GM12891 (cell line): ENCODE data around the gene PPP1R18.

ENCODE experiments used
- DNase-seq: peaks from one replicate; pipeline ENCODE4 v3.0.0; 2011; ENCODE audit warnings: low spot score; ENCODE audit not compliant: insufficient read length
- FAIRE-seq: peaks from 2 replicates; lab custom pipeline; 2011; peaks lifted over from hg19 to GRCh38; lab: Jason Lieb, UNC
- PAX5 ChIP-seq: IDR thresholded peaks from 2 replicates; pipeline ENCODE4 v1.6.1; 2011; ENCODE audit warnings: low read length, moderate library complexity, mild to moderate bottlenecking; ENCODE audit not compliant: insufficient read depth, severe bottlenecking
- POLR2A ChIP-seq: IDR thresholded peaks from 2 replicates; pipeline ENCODE4 v1.6.1; 2011; ENCODE audit warnings: low read depth, low read length, control low read depth
- POLR2AphosphoS5 ChIP-seq: IDR thresholded peaks from 2 replicates; pipeline ENCODE4 v1.6.1; 2011; ENCODE audit warnings: low read depth, low read length, control low read depth
- POU2F2 ChIP-seq: IDR thresholded peaks from 2 replicates; pipeline ENCODE4 v1.6.1; 2011; ENCODE audit warnings: low read depth, mild to moderate bottlenecking, control low read depth, low read length, moderate library complexity
- SPI1 ChIP-seq: IDR thresholded peaks from 2 replicates; pipeline ENCODE4 v1.6.1; 2011; ENCODE audit warnings: low read depth, low read length, control low read depth
- TAF1 ChIP-seq: IDR thresholded peaks from 2 replicates; pipeline ENCODE4 v1.6.1; 2011; ENCODE audit warnings: low read depth, low read length, control low read depth

PPP1R18 gene

GRCh38 chr6:30688569-30688968, 2.1 kb upstream of the PPP1R18 start:
- peak; percentile 54 for FAIRE-seq
- TF ChIP-seq TAF1 (no peak), POU2F2 (no peak), POLR2A (no peak), PAX5 (no peak), POLR2AphosphoS5 (no peak), SPI1 (no peak)
- no peak for DNase-seq

GRCh38 chr6:30687659-30688431, 1.4 kb upstream of the PPP1R18 start:
- FAIRE-seq = no peak
- DNase-seq = no peak
- TF ChIP-seq POLR2A (no peak), POU2F2 (no peak), POLR2AphosphoS5 (no peak), SPI1 (no peak), TAF1 (no peak), PAX5 (no peak)

GRCh38 chr6:30686908-30687658, 638 bp upstream of the PPP1R18 start:
- peak; percentile 91 for FAIRE-seq
- TF ChIP-seq TAF1 = no peak
- TF ChIP-seq POU2F2 = no peak
- peak; percentile 82 for TF ChIP-seq PAX5
- no peak for TF ChIP-seq POLR2A
- TF ChIP-seq SPI1 = peak; percentile 42; the same call in 1 of the 2 replicates
- TF ChIP-seq POLR2AphosphoS5 = 0 out of 2 replicates have a peak, but pooled peaks have one; percentile 41
- DNase-seq = peak; percentile 57

GRCh38 chr6:30685157-30686008, 1.1 kb downstream of the PPP1R18 start:
- DNase-seq (no peak), FAIRE-seq (no peak)
- TF ChIP-seq POU2F2 = no peak
- no peak for TF ChIP-seq PAX5
- TF ChIP-seq TAF1 = no peak
- no peak for TF ChIP-seq POLR2AphosphoS5
- TF ChIP-seq POLR2A = no peak
- TF ChIP-seq SPI1 = no peak

- TF ChIP-seq TAF1 (no peak), POLR2A (no peak), POU2F2 (no peak), POLR2AphosphoS5 (no peak), SPI1 (no peak), PAX5 (no peak)
- FAIRE-seq = no peak
- DNase-seq = peak; percentile 48
These were observed 1.9 kb downstream of the PPP1R18 start for GRCh38 chr6:30684386-30685156.

- no peak for FAIRE-seq
- TF ChIP-seq SPI1 = no peak
- no peak for TF ChIP-seq POLR2A
- TF ChIP-seq TAF1 = no peak
- no peak for TF ChIP-seq POLR2AphosphoS5
- no peak for TF ChIP-seq PAX5
- no peak for TF ChIP-seq POU2F2
- DNase-seq = no peak
These were observed 2.5 kb downstream of the PPP1R18 start for GRCh38 chr6:30683980-30684338.

GRCh38 chr6:30683183-30683979, 3.1 kb downstream of the PPP1R18 start:
- FAIRE-seq = no peak

More at GRCh38 chr6:30683183-30683979, 3.1 kb downstream of the PPP1R18 start:
- DNase-seq = no peak
- TF ChIP-seq TAF1 = no peak
- TF ChIP-seq POU2F2 = no peak
- TF ChIP-seq POLR2AphosphoS5 = no peak
- 0 out of 2 replicates have a peak, but pooled peaks have one; percentile 10 for TF ChIP-seq SPI1
- no peak for TF ChIP-seq POLR2A
- TF ChIP-seq PAX5 = no peak
